HG02981 (cell line): ENCODE results near the gene SDS.
A peak's percentile ranks its signal among the peaks of the same experiment; 100 is the strongest.

Source experiments
- ATAC-seq: cut with Tn5 transposase; IDR thresholded peaks from one replicate; pipeline ENCODE4 v1.9.1; 2021; ENCODE audit warnings: mild to moderate bottlenecking, moderate library complexity; ENCODE audit not compliant: unreplicated experiment

The SDS gene

GRCh38 chr12:113425960-113426453 is 22.3 kb upstream of the SDS start:
- no peak for ATAC-seq

DNA sequence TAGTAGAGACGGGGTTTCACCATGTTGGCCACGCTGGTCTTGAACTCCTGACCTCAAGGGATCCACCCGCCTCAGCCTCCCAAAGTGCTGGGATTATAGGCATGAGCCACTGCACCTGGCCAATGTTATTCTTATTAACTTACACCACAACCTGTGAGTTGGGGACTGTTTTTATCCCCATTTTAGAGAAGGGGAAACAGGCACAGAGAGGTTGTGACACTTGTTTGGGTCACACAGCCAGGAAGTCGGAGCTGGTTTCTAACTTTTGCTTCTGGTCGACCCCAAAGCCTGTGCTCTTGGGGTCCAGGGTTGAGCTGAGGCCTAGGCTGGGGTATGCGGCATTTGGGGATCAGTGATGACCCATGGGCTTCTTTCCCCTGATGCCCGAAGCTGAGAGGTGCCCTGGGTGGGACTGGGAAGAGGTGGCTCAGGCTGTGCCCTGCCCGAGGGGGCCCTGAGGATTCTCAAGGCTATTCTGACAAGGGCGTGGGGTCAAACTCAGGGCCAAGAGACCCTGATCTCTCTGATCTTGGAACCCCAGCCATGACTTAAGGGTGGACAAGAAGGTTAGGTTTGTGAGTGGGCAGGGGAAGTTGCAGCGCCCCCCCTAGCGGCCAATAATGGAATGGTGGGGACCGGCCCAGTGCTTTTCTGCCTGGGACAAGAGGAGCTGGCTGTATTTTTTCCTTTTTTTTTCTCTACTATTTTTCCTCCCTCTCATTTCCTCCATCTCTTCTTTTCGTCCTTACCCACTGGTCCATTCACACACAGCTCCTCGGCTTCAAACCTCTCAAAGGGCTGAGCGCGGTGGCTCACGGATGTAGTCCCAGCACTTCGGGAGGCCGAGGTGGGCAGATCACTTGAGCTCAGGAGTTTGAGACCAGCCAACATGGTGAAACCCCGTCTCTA is 21.5 kb upstream of the SDS start:
- no peak for ATAC-seq

- no peak for ATAC-seq
Observed at GRCh38 chr12:113424456-113424855, 20.8 kb upstream of the SDS start.

DNA sequence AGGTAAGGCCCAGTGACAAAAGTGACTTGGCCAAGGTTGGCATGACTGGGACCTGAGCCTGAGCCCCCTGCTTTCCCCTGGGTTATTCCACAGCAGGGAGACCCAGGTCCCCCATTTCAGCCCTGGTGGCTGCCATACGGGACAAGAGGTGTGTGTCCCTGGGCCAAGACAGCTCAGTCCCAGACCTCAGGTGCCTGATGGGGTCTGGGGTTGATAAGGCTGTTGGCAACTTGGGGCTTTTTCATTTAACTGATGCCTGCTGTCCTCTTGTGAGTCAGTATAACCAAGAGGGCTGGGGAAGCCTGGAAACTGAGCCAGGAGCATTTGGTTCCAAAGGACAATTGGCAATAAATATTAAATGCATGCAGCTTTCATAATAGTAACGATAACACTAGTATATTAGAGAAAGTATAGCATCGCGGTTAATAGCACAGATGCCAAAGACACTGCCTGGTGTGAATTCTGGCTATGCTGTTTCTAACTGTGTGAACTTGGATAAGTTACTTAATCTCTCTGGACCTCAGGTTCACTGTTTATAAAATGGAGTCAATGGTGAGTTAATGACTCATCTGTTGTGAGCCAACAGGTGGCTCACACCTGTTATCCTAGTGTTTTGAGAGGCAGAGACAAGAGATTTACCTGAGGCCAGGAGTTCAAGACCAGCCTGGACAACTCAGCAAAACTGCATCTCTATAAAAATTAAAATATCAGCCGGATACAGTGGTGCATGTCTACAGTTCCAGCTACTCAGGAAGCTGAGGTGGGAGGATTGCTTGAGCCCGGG is 19.4 kb upstream of the SDS start:
- no peak for ATAC-seq

GRCh38 chr12:113422030-113422885 is 18.6 kb upstream of the SDS start, which contains the start of gene SDSL:
Gene SDSL (plus strand): TSS chr12:113422380. CDS start chr12:113427983, 5,603 bp downstream.
- ATAC-seq: peak; percentile 90

DNA sequence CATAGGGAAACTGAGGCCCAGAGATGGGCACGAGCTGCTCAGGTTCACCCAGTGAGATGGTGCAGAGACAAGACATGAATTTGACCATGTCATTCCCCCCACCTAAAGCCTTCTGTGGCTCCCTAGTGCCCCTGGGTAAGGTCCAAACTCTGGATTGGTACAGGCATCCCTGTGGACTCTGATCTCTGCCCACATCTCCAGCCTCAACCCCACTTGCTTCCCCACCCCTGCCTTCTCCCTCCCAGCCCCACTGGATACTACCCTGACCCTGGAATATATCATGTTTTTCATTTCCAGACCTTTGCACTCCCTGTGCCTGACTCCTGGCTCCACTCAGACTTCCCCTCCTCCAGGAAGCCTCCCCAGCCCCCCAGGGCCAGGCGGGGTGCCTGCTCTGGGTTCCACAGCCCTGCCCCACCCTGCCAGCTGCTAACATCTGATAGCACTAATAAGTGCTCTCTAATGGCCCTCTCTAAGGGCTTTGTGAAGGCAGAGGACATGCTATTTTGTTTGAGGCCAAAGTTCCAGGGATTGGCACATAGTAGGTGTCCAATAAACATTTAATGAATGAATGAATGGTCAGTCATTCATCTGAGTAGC is 17.4 kb upstream of the SDS start:
- ATAC-seq: no peak

DNA sequence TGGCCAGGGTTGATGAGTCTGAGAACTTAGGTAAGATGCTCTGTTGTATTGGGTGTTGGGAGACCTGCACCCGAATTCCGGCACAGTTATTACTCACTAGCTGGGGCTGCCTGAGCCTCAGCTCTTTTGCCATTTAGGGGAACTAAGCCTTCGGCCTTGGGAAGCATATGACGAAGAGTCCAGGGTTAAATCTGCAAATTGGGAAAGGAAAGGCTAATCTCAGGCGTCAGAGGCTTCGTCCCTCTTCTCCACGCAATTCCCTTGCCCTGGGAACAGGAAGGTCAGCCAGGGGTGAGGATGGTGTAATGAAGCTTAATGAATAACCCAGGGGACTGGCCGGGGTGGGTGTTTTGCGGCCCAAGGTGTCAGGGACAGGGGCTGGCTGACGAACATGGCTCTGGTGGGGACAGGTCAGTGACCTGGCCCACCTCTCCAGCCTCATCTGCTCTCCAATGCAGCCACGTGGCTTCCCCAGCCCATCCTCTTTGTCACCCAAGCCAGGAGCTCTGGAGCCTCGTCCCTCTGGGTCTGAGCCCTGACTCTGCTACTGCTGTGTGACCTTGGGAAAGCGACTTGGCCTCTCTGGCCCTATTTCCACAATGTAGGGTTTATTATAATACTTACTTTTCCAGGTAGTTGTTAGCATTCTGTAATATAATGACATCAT is 14.7 kb upstream of the SDS start:
- ATAC-seq: no peak

DNA sequence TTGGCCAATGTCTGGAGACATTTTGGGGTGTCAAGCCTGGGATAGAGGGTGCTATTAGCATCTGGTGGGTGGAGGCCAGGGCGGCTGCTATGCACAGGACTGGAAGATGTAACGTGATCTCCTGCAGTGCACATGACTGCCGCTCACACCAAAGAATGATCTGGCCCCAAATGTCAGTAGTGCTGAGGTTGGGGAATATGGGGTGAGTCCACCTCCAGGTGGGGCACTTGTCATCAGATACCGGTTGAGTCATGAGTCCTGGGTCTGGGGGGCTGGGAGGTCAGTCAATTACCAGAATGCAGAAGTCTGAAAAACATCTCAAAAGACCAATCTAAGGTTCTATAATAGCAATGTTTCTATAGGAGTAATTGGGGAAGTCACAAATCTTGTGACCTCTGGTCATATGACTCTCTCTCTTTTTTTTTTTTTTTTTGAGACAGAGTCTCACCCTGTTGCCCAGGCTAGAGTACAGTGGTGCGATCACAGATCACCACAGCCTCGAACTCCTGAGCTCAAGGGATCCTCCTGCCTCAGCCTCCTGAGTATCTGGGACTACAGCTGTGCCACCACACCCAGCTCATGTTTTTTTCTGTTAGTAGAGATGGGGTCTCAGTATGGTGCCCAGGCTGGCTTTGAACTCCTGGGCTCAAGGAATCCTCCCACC is 12.5 kb upstream of the SDS start:
- ATAC-seq: no peak

GRCh38 chr12:113414519-113415038 is 10.9 kb upstream of the SDS start:
- ATAC-seq: no peak

- no peak for ATAC-seq
Observed at GRCh38 chr12:113413488-113413939, 9.8 kb upstream of the SDS start.

- no peak for ATAC-seq
Observed at GRCh38 chr12:113409462-113410124, 5.9 kb upstream of the SDS start.

- ATAC-seq: no peak
Observed at GRCh38 chr12:113408756-113409298, 5.1 kb upstream of the SDS start.

GRCh38 chr12:113407931-113408600 is 4.4 kb upstream of the SDS start:
- ATAC-seq: no peak

DNA sequence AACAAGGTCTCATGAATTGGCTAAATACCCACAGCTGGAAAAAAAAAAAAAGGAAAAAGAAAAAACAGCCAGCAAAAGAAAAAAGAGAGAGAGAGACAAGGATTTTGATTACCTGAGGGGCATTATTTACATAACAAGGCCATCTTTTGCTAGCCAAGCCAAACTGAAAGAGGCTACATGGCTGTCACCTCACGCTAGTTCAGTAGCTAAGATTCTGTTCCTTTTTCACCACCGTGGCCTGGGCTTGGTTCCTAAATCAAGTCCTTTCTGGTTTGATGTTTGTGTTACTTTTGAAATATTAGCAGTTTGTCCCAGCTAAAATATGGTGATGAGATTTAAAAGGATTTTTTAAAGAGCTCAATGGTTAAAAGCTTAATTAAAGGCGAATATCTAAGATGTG is 2.0 kb upstream of the SDS start:
- no peak for ATAC-seq

DNA sequence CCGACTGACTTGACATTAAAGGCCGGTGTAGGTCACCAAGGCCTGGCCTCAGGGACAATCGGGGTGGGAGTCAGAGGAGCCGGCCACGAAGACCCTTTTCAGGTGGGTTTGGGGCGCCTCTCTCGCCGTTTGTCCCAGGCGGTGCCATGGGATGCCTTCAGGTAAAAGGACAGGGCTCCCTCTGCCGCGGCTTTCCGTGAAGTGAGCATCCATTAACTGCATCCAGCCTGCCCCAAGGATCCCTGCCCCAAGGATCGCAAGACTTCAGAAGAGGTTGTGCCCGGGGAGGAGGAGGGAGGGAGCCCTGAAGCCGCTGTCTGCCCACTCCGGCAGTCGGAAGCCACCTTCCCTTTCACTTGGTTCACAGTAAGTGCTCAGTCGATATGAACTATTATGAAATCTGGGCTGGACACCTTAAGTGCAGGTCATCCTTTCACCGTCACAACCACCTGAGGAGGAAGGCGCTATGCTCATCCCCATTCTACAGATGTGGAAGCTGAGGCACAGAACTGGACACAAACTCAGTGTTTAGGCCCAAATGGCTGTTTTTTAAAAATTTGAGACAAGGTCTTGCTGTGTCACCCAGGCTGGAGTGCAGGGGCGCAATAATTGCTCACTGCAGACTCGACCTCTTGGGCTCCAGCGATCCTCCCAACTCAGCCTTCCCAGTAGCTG is 964 bp downstream of the SDS start:
- no peak for ATAC-seq

- no peak for ATAC-seq
Observed at GRCh38 chr12:113401066-113402000, 2.4 kb downstream of the SDS start.
